VCaP (cell line): ENCODE measurements around the gene FRMPD1.
"Not testable (repeated sequence)": the region's sequence is repeated elsewhere in the genome, so short reads cannot be mapped to it uniquely, and the experiment has no call there.

Experiments used
- H3K27ac ChIP-seq: fragments of 450-650 bp; 2 replicates; pipeline ENCODE4 v1.5.1; 2017
- CTCF ChIP-seq: fragments of 450-650 bp; conservative IDR thresholded peaks from 2 replicates; pipeline ENCODE4 v1.5.1; 2017; ENCODE audit warnings: mild to moderate bottlenecking, moderate library complexity

Gene FRMPD1

GRCh38 chr9:37749129-37749528 is 98.4 kb downstream of the FRMPD1 start:
- no peak for TF ChIP-seq CTCF
- H3K27ac ChIP-seq = no peak overlapping the region

DNA sequence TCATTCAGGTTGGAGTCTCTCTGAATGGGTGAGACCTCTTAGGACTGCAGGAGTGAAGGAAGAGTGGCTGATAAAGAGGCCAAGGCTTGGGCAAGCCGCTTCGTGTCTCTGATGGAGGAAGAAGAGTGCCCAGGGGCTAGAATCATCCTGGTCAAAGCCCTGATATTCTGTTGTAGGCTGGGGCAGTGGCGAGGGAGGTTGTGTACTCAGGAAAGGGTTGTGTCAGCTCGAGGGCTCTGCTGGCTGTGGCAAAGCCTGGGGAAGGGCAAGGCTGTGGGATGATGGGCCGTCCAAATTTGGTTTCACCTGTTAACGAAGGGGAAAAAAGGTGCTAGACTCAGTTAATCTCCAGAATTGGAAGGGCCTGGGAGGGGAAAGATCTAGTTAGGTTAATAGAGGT is 100.4 kb downstream of the FRMPD1 start:
- no peak for TF ChIP-seq CTCF
- no peak overlapping the region for H3K27ac ChIP-seq

- not testable (repeated sequence) for H3K27ac ChIP-seq
These were observed 101.0 kb downstream of the FRMPD1 start for GRCh38 chr9:37751704-37752103.

DNA sequence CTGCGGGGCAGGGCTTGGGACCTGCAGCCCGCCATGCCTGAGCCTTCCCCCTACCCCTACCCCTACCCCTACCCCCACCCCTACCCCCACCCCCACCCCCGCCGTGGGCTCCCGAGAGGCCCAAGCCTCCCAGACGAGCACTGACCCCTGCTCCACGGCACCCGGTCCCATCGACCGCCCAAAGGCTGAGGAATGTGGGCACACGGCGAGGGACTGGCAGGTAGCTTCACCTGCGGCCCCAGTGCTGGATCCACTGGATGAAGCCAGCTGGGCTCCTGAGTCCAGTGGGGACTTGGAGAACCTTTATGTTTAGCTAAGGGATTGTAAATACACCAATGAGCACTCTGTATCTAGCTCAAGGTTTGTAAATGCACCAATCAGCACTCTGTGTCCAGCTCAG is 101.4 kb downstream of the FRMPD1 start:
- H3K27ac ChIP-seq = not testable (repeated sequence)

DNA sequence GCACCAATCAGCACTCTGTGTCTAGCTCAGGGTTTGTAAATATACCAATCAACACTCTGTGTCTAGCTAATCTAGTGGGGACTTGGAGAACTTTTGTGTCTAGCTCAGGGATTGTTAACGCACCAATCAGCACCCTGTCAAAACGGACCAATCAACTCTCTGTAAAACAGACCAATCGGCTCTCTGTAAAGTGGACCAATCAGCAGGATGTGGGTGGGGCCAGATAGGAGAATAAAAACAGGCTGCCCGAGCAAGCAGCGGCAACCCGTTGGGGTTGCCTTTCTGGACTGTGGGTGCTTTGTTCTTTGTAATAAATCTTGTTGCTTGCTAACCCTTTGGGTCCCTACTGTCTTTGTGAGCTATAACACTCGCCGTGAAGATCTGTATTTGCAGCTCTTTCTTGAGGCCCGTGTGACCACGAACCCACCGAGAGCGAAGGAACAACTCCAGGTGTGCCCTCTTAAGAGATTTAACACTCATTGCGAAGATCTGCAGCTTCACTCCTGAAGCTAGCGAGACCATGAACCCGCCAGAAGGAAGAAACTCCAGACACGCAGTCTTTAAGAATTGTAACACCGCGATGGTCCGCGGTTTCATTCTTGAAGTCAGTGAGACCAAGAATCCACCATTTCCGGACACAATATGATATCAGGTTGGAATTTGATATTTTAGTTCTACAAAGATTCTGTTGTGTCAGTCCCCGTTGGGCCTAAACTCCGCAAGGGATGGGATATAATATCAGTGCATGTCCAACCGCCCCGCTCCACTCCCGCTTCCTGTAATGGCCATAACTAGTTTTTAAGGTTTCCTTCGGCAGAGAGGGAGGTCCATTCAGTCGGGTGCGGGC is 102.1 kb downstream of the FRMPD1 start:
- TF ChIP-seq CTCF = no peak
- H3K27ac ChIP-seq = peak overlapping the region; percentile 83

GRCh38 chr9:37753489-37754190 is 102.9 kb downstream of the FRMPD1 start, which contains the start of gene TRMT10B:
Gene TRMT10B, plus strand, starts transcription at chr9:37753805. Its CDS starts 8,127 bp downstream, at chr9:37761932.
- TF ChIP-seq CTCF = 0 out of 2 replicates have a peak, but pooled peaks have one; percentile 17
- H3K27ac ChIP-seq = peak within 1 kb of the TSS; percentile 83

DNA sequence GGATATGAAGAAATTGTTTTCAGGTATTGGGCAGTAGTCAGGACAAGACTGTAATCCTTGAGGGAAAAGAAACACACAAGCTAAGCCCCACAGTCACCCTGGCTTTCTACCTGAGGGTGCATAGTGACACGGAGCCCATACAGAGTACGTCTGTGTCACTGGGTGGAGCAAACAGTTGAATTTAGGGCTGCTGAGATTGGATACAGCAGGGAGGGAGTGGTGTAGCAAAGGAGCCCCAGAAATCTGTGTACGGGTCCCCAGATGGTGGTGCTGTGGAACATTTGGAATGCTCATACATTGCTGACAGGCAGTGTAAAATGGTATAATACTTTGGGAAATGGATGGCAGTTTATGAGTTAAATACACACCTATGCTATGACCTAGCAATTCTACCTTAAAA is 108.0 kb downstream of the FRMPD1 start:
- no peak for TF ChIP-seq CTCF
- no peak overlapping the region for H3K27ac ChIP-seq

GRCh38 chr9:37760416-37761161 is 109.8 kb downstream of the FRMPD1 start:
- no peak overlapping the region for H3K27ac ChIP-seq
- no peak for TF ChIP-seq CTCF
